Neural cell (in vitro differentiated cells): ENCODE results near the gene WNT7A. TPM values are rescaled to one million over a fixed set of nuclear protein-coding genes. Genes with fewer than 3 reads are reported as not detected.

Source experiments
- H2AFZ ChIP-seq: fragments of 200-600, 300-800 bp; sonication (generic), shearing (Covaris generic); 2 replicates; pipeline ENCODE4 v1.6.0; 2014; ENCODE audit warnings: low read depth, mild to moderate bottlenecking, antibody characterized with exemption, low read length, moderate library complexity
- H3F3A ChIP-seq: fragments of 200-600 bp; shearing (Covaris generic); 2 replicates; pipeline ENCODE4 v1.6.1; 2016; ENCODE audit warnings: mild to moderate bottlenecking, moderate library complexity, mixed read lengths, antibody characterized with exemption, low read length; ENCODE audit not compliant: insufficient read depth, poor library complexity, severe bottlenecking
- H3K27ac ChIP-seq: fragments of 200-600, 300-800 bp; sonication (generic), shearing (Covaris generic); 2 replicates; pipeline ENCODE4 v1.5.1; 2014; ENCODE audit warnings: mild to moderate bottlenecking, low read length, moderate library complexity
- H3K27me3 ChIP-seq: fragments of 300-800, 200-600 bp; sonication (generic), shearing (Covaris generic); 2 replicates; pipeline ENCODE4 v1.6.0; 2014; ENCODE audit warnings: mild to moderate bottlenecking, low read depth, low read length, moderate library complexity; ENCODE audit not compliant: insufficient read depth
- H3K36me3 ChIP-seq: fragments of 300-800, 200-600 bp; sonication (generic), shearing (Covaris generic); 2 replicates; pipeline ENCODE4 v1.5.1; 2014; ENCODE audit warnings: mild to moderate bottlenecking, antibody characterized with exemption, low read length, moderate library complexity; ENCODE audit not compliant: insufficient read depth
- H3K4me2 ChIP-seq: fragments of 300-800, 200-600 bp; sonication (generic), shearing (Covaris generic); 2 replicates; pipeline ENCODE4 v1.6.0; 2014; ENCODE audit warnings: mild to moderate bottlenecking, low read length
- H3K4me3 ChIP-seq: fragments of 300-800, 200-600 bp; sonication (generic), shearing (Covaris generic); 2 replicates; pipeline ENCODE4 v1.5.1; 2014; ENCODE audit warnings: mild to moderate bottlenecking, low read length, moderate library complexity
- H3K79me2 ChIP-seq: fragments of 200-600 bp; shearing (Covaris generic); replicated peaks from 2 replicates; pipeline ENCODE4 v1.6.0; 2014; ENCODE audit warnings: mild to moderate bottlenecking, low read length, moderate library complexity; ENCODE audit not compliant: insufficient read depth
- H3K9ac ChIP-seq: fragments of 300-800, 200-600 bp; sonication (generic), shearing (Covaris generic); 2 replicates; pipeline ENCODE4 v1.6.1; 2016; ENCODE audit warnings: mild to moderate bottlenecking, low read length, mixed read lengths
- H3K9me2 ChIP-seq: fragments of 200-600 bp; shearing (Covaris generic); 2 replicates; pipeline ENCODE4 v1.6.1; 2016; ENCODE audit warnings: mild to moderate bottlenecking, low read length, mixed read lengths; ENCODE audit not compliant: insufficient read depth
- H3K9me3 ChIP-seq: fragments of 200-600, 300-800 bp; sonication (generic), shearing (Covaris generic); 2 replicates; pipeline ENCODE4 v1.6.1; 2016; ENCODE audit warnings: mild to moderate bottlenecking, mixed run types, low read length, moderate library complexity, mixed read lengths
- H4K20me1 ChIP-seq: fragments of 200-600 bp; shearing (Covaris generic); 2 replicates; pipeline ENCODE4 v1.6.1; 2016; ENCODE audit warnings: mild to moderate bottlenecking, mixed run types; ENCODE audit not compliant: insufficient read depth
- EP300 ChIP-seq: fragments of 450-650 bp; conservative IDR thresholded peaks from 2 replicates; pipeline ENCODE4 v1.6.1; 2014; ENCODE audit warnings: antibody characterized with exemption, mild to moderate bottlenecking, moderate library complexity; ENCODE audit not compliant: poor library complexity, severe bottlenecking
- EZH2 ChIP-seq: fragments of 200-600, 300-800 bp; shearing (Covaris generic), sonication (generic); IDR thresholded peaks from 2 replicates; pipeline ENCODE4 v1.6.1; 2014; ENCODE audit warnings: antibody characterized with exemption, low read length, borderline replicate concordance, mild to moderate bottlenecking; ENCODE audit not compliant: insufficient read depth, poor library complexity, severe bottlenecking
- MXI1 ChIP-seq: fragments of 450-650 bp; conservative IDR thresholded peaks from 2 replicates; pipeline ENCODE4 v1.6.1; 2014; ENCODE audit warnings: antibody characterized with exemption, mild to moderate bottlenecking; ENCODE audit not compliant: poor library complexity, severe bottlenecking
- POLR2AphosphoS5 ChIP-seq: IDR thresholded peaks from 2 replicates; pipeline ENCODE4 v1.6.1; 2012
- RAD21 ChIP-seq: fragments of 450-650 bp; conservative IDR thresholded peaks from 2 replicates; pipeline ENCODE4 v1.6.1; 2014; ENCODE audit warnings: antibody characterized with exemption, mild to moderate bottlenecking, moderate library complexity
- REST ChIP-seq: IDR thresholded peaks from 2 replicates; pipeline ENCODE4 v1.6.1; 2012; ENCODE audit warnings: borderline replicate concordance
- SMC3 ChIP-seq: fragments of 450-650 bp; conservative IDR thresholded peaks from 2 replicates; pipeline ENCODE4 v1.6.1; 2014; ENCODE audit warnings: antibody characterized with exemption, mild to moderate bottlenecking, moderate library complexity; ENCODE audit not compliant: poor library complexity
- TAF1 ChIP-seq: IDR thresholded peaks from 2 replicates; pipeline ENCODE4 v1.6.1; 2012; ENCODE audit warnings: low read depth
- polyA plus RNA-seq: library from polyadenylated mRNA; depleted of rRNA; stranded (reverse); fragments of >200 nt; gene quantifications from 2 replicates; pipeline ENCODE4 v1.2.3, GENCODE V29; 2014
- TF ChIP-seq, protein P1 (sequence below): fragments of 450-650 bp; IDR thresholded peaks from 2 replicates; pipeline ENCODE4 v1.5.1; 2014; ENCODE audit warnings: antibody characterized with exemption, mild to moderate bottlenecking, moderate library complexity; ENCODE audit not compliant: poor library complexity, severe bottlenecking

Gene WNT7A
- polyA plus RNA-seq, 1 donor from 2014 or later = 13.3 TPM

- H3K27ac ChIP-seq = no peak overlapping the region
- H2AFZ ChIP-seq = no peak overlapping the region
- H3K9me3 ChIP-seq = no peaks in the 10 kb centered on the region
- H3K27me3 ChIP-seq = no peaks in the 10 kb centered on the region
- H3K9ac ChIP-seq = no peak overlapping the region
- TF ChIP-seq POLR2AphosphoS5 (no peak), REST (no peak), MXI1 (no peak), SMC3 (no peak), EP300 (no peak), TAF1 (no peak), RAD21 (no peak), EZH2 (no peak)
- TF ChIP-seq, protein P1, sequence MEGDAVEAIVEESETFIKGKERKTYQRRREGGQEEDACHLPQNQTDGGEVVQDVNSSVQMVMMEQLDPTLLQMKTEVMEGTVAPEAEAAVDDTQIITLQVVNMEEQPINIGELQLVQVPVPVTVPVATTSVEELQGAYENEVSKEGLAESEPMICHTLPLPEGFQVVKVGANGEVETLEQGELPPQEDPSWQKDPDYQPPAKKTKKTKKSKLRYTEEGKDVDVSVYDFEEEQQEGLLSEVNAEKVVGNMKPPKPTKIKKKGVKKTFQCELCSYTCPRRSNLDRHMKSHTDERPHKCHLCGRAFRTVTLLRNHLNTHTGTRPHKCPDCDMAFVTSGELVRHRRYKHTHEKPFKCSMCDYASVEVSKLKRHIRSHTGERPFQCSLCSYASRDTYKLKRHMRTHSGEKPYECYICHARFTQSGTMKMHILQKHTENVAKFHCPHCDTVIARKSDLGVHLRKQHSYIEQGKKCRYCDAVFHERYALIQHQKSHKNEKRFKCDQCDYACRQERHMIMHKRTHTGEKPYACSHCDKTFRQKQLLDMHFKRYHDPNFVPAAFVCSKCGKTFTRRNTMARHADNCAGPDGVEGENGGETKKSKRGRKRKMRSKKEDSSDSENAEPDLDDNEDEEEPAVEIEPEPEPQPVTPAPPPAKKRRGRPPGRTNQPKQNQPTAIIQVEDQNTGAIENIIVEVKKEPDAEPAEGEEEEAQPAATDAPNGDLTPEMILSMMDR = no peak
- no peak overlapping the region for H3K4me2 ChIP-seq
- H4K20me1 ChIP-seq = no peaks in the 10 kb centered on the region
- no peaks in the 10 kb centered on the region for H3K36me3 ChIP-seq
- H3K4me3 ChIP-seq = no peak overlapping the region
- no peaks in the 10 kb centered on the region for H3K9me2 ChIP-seq
- H3F3A ChIP-seq = no peaks in the 10 kb centered on the region
- H3K79me2 ChIP-seq = no peaks in the 10 kb centered on the region
Measured at GRCh38 chr3:13835246-13835645, 44.6 kb downstream of the WNT7A start.

DNA sequence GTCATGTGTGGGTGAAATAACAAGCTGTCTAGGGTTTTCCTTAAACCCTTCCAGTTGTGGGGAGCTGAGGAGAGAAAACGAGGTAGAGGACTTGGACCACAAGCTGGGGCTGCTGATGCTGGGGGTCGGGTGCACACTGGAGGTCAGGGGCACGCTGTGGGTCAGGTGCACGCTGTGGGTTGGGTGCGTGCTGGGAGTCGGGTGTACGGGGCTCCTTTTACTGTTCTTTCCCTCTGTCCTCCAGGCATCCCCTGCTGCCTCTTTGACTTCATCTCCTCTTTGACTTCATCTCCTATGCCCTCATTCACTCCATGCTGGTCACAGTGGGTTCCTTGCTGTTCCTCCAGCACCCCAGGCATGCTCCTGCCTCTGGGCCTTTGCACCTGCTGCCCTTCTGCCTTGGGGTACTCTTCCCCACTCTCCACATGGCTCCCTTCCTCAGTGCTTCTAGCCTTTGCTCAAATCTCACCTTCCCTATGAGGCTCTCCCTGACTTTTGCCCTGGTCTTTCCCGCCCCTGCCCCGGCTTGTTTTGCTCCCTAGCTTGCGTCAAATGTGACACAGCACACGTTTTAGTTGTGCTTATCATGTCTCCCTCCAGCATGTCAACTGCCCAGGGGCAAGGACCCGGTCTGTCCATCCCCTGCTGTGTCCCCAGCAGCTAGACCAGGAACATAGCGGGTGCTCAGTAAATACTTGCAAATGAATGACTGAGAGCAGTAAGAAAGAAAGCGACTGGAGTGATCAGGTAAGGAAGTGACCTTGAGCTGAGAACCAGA, 45.4 kb downstream of the WNT7A start:
- Histone ChIP-seq H3K27me3 (no peaks in the 10 kb centered on the region), H3K79me2 (no peaks in the 10 kb centered on the region), H3F3A (no peaks in the 10 kb centered on the region), H3K36me3 (no peaks in the 10 kb centered on the region), H3K9ac (no peak overlapping the region), H3K9me3 (no peaks in the 10 kb centered on the region), H3K27ac (no peak overlapping the region), H3K4me2 (no peak overlapping the region), H3K4me3 (no peak overlapping the region), H3K9me2 (no peaks in the 10 kb centered on the region), H2AFZ (no peak overlapping the region), H4K20me1 (no peaks in the 10 kb centered on the region)
- TF ChIP-seq SMC3 = no peak
- TF ChIP-seq, protein P1 = no peak
- TF ChIP-seq MXI1 = no peak
- no peak for TF ChIP-seq REST
- no peak for TF ChIP-seq EZH2
- no peak for TF ChIP-seq EP300
- no peak for TF ChIP-seq POLR2AphosphoS5
- TF ChIP-seq TAF1 = no peak
- TF ChIP-seq RAD21 = no peak
